Urinary bladder (tissue), 4 donors: ENCODE data around the gene LMBR1. TPM values are rescaled to one million over a fixed set of nuclear protein-coding genes. Genes with fewer than 3 reads are reported as not detected.
"Not testable (repeated sequence)": the region's sequence is repeated elsewhere in the genome, so short reads cannot be mapped to it uniquely, and the experiment has no call there.

ENCODE experiments used
- DNase-seq: peaks from one replicate; pipeline ENCODE4 v3.0.0-alpha.2; 2015; ENCODE audit errors: extremely low spot score
- H3K27ac ChIP-seq: one replicate; pipeline ENCODE4 v1.5.1; 2013; ENCODE audit warnings: low read depth, mild to moderate bottlenecking, moderate library complexity
- H3K36me3 ChIP-seq: one replicate; pipeline ENCODE4 v1.6.1; 2013; ENCODE audit warnings: mild to moderate bottlenecking, moderate library complexity; ENCODE audit not compliant: insufficient read depth
- H3K4me1 ChIP-seq: one replicate; pipeline ENCODE4 v1.6.1; 2013; ENCODE audit warnings: mild to moderate bottlenecking, moderate library complexity; ENCODE audit not compliant: insufficient read depth
- H3K4me3 ChIP-seq: one replicate; pipeline ENCODE4 v1.5.1; 2013; ENCODE audit warnings: low read depth, low read length
- WGBS: extraction: QIAGEN DNeasy Blood & Tissue Kit; methylation state at CpG from one replicate; pipeline ENCODE4 v1.1.7; 2013; 5-methylcytosine and 5-hydroxymethylcytosine counted together
- polyA plus RNA-seq: library from polyadenylated mRNA; stranded (reverse); fragments of 200-250 nt; gene quantifications from one replicate; pipeline ENCODE4 v1.2.3, GENCODE V29; 2013
- total RNA-seq: library from RNA; depleted of rRNA; stranded (reverse); fragments of >200 nt; gene quantifications from one replicate; pipeline ENCODE4 v1.2.3, GENCODE V29; 2014
- donor health status: healthy with polysubstance abuse.
- donor health status: healthy.

The LMBR1 gene
- total and polyA plus RNA-seq, 2 donors = 25.8 to 120 TPM

DNA sequence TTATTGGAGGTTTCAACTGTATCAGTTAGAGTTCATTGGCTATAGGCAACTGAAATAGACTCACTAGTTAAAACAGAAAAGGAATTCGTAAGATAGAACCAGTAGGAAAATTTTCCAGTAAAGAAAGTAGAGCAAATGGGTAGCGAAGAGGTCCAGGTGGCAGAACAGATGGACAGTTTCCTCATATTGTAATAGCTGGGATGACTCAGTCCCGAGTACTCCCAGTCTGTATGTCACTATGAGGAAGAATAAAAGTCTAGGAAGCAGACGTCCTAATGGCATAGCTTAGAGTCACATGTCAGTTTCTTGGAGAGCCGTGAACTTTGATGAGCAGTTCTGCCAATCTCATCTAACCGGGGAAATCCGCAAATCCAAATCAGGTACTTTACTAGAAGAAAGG is 157.1 kb downstream of the LMBR1 start:
- H3K27ac ChIP-seq = no peak overlapping the region
- 94% methylated on average over 7 of the region's 7 CpGs for WGBS
- no peaks in the 10 kb centered on the region for H3K4me1 ChIP-seq
- peaks cover 2% of the 10 kb centered on the region for H3K36me3 ChIP-seq
- no peak overlapping the region for H3K4me3 ChIP-seq
- DNase-seq = no peak

DNA sequence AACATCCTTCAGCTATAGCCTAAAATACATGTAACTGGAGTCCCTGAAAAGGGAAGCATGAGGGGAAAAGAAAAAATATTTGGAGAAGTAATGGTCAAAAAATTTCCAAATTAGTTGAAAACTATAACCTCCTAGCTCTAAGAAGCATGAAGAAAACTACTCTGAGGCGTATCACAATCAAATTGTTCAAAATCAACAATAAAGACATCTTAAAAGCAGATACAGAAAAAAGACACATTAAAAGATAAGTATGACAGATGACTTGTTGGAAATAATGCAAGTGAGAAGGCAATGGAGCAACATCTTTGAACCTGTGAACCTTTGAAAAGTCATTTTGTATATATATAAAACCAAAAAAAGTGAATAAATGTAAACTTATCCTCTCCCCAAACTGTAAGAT is 159.3 kb downstream of the LMBR1 start:
- H3K36me3 ChIP-seq = peaks cover 2% of the 10 kb centered on the region
- no peak overlapping the region for H3K4me3 ChIP-seq
- DNase-seq = no peak
- H3K4me1 ChIP-seq = no peaks in the 10 kb centered on the region
- H3K27ac ChIP-seq = no peak overlapping the region
- WGBS = 100% methylated on average over 1 of the region's 1 CpG

DNA sequence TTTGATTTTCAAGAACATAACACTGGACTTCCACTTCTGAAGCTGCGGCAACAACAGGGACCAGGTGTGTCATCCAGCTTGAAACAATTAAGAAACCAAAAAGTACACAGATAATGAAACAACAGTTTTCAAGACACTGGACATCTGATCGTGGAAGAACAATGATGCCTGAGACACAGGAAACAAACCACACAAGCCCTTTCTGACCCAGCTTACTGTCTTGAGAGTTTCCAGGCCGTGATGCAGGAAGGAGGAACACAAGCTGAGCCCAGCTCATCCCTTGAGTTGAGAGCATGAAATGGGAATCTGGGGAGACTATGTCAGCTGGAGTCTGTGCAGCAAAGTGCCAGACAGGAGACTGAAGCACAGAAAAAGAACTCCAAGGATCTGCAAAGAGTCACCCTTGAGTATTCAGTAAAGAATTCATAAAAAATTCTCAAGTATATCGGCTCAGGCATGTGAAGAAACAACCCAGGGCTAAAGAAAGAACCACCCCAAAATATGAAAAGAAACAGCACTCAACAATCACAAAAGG is 160.8 kb downstream of the LMBR1 start:
- no peak overlapping the region for H3K4me3 ChIP-seq
- DNase-seq = no peak
- no peak overlapping the region for H3K27ac ChIP-seq
- H3K36me3 ChIP-seq = peaks cover 2% of the 10 kb centered on the region
- H3K4me1 ChIP-seq = no peaks in the 10 kb centered on the region
- 90% methylated on average over 4 of the region's 4 CpGs for WGBS

DNA sequence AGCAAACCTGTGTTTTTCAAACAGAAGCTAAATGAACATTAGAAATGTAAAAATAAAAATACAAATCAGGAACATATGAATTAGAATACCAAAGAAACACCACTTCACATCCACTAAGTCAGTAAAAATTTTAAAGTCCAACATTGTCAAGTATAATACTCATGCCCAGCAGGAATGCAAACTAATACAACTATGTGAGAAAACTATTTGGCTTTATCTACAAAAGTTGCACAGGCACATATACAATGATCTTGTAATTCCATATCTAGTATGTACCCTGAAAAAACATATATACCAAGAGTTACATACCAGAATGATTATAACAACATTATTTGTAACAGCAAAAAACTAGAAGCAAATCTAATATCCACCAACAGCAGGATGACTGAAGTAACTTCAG is 161.3 kb downstream of the LMBR1 start:
- Histone ChIP-seq H3K36me3 (peaks cover 2% of the 10 kb centered on the region), H3K4me3 (no peak overlapping the region)

DNA sequence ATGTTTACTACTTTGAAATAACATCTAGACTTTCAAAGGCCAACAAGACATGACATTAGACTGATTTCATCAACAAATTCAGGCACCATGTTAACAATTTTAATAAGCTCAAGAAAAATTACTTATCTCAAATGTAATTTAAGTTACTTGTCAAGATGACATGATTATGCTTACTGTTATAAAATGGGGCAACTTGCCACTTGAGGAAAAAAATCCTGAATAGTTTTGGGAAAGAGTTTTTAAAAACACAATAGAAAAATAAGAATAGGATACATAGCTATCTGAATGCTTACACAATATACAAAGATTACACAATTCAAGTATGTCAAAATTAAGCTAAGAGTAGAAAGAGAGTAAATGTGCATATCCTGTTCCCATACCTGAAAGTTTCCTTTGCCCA is 167.0 kb downstream of the LMBR1 start:
- Histone ChIP-seq H3K4me3 (no peak overlapping the region), H3K36me3 (no peaks in the 10 kb centered on the region), H3K4me1 (peaks cover 1% of the 10 kb centered on the region), H3K27ac (no peak overlapping the region)
- DNase-seq = no peak

More for the DNA sequence above, 161.3 kb downstream of the LMBR1 start:
- no peaks in the 10 kb centered on the region for H3K4me1 ChIP-seq
- H3K27ac ChIP-seq = no peak overlapping the region
- DNase-seq = no peak

DNA sequence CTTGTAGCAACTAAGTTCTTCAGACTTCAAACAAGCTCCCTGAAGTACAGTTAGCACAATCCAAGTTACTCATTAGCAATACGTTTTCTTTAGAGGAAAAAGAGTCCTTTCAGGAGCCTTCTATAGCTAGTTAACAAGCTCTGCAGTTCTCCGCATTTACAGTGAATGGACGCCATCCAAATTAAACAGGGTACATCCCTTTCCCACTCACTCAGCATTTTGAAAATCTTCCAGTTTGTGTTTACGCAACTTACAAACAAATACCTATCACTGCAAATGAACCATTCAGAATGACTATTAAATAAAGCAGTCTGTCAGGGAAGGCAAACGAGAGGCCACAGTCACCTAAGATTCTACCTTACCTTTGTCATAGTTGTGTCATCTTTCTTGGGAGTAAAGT is 167.9 kb downstream of the LMBR1 start:
- Histone ChIP-seq H3K36me3 (no peaks in the 10 kb centered on the region), H3K4me3 (no peak overlapping the region), H3K27ac (no peak overlapping the region), H3K4me1 (peaks cover 1% of the 10 kb centered on the region)
- DNase-seq = no peak
- 65% methylated on average over 5 of the region's 5 CpGs for WGBS

DNA sequence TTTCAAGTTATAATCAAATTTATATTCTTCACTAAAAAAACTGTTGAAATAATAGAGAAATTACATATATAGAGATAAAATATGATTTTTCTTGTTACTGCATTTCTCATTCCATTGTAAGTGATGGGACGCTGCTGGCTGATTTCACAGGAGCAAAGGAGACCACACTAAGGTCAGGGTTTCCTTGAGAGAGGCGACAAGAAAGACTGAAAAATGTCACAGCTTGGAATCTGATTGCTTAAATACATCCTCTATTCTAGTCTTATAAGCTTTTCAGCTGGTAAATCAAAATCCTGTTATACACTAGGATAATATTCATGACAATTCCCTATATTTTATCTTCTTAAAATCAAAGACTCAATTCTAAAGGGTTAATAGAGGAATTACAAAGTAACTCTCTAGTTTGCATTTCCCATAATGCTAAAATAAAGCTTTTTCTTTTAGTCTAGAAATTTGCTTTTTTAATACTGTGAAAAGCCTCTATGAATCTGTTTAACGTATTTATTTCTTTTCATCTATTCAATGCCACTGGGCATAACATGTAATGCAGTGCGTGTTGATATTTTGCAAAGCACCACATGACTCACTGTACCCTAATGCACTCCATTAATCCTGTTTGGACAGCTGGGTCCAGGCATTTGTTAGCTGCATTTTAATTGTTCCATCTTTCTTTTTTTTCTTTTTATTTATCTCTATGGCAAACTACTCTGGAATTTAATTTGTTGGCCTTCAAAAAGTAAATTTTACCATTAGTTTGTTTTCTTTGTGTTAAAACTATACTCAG is 170.7 kb downstream of the LMBR1 start:
- H3K4me1 ChIP-seq = peaks cover 1% of the 10 kb centered on the region
- H3K27ac ChIP-seq = no peak overlapping the region
- 83% methylated on average over 4 of the region's 4 CpGs for WGBS
- no peaks in the 10 kb centered on the region for H3K36me3 ChIP-seq
- DNase-seq = no peak
- no peak overlapping the region for H3K4me3 ChIP-seq

DNA sequence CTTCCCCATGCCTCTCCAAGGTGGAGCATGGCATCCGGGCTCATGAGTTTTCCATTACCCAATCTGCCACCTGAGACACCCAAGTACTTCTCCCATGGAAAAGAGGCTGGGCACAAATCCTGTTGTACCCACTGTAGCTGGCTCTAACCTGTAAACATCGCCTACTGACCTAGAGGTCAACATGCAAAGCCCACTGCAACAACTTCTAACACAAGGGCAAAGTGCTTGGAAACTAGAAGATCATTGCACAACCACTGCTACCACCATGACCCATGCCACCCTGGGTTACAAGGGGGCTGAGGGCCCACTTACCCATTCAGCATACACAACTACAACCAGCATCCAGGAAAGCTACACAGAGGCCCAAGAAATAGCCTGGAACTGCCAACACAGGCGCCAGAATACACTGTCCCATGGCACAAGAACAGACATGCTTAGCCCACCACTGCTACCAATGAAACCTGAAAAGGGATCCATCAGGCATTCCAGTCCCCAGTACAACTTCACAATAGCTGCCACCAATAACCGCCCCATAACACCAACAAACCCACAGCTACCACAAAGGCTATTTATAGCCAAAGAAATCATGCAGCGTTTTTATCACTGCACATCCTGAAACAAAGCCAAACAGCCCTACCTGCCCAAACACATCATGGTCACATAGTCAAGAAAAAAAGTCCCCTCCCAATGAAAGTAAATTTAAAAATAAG is 189.1 kb downstream of the LMBR1 start:
- 76% methylated on average over 5 of the region's 5 CpGs for WGBS
- DNase-seq = peak; percentile 15

DNA sequence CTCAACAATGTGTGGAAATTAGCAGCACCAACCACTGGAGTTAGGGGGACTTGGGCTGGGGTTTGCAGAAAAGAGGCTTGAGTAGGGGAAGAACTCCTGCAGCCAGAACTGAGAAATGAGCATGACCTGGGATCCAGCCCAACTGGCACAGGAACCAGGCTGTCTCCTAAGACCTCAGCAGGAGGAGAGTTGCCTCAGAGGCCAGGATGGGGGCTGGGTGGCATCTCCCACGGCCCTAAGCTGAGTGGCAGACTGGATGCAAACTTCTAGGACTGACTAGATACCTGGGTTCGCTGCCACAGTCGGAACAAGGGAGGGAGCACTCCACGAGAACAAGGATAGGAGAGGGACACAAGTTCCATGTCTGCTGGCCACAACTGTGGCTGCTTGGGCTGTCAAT is 189.8 kb downstream of the LMBR1 start:
- no peak for DNase-seq
- Histone ChIP-seq H3K4me3 (no peak overlapping the region), H3K36me3 (no peaks in the 10 kb centered on the region), H3K4me1 (no peaks in the 10 kb centered on the region), H3K27ac (no peak overlapping the region)
- 84% methylated on average over 4 of the region's 4 CpGs for WGBS

More for the DNA sequence above, 189.1 kb downstream of the LMBR1 start:
- Histone ChIP-seq H3K4me3 (no peak overlapping the region), H3K4me1 (no peaks in the 10 kb centered on the region), H3K36me3 (no peaks in the 10 kb centered on the region), H3K27ac (no peak overlapping the region)

DNA sequence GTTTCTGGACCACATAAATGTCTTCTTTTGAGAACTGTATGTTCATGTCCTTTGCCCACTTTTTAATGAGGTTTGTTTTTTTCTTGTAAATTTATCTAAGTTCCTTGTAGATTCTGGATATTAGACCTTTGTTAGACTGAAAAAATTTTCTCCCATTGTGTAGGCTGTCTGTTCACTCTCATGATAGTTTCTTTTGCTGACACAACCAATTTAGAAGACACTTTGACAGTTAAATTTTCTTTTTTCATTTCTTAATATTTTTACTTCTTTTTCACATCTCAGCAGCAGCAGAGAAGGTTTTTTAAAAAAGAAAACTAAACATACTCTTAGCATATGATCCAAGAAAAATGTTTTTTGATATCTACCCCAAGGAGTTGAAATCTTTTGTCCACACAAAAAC is 190.6 kb downstream of the LMBR1 start:
- no peak overlapping the region for H3K27ac ChIP-seq

DNA sequence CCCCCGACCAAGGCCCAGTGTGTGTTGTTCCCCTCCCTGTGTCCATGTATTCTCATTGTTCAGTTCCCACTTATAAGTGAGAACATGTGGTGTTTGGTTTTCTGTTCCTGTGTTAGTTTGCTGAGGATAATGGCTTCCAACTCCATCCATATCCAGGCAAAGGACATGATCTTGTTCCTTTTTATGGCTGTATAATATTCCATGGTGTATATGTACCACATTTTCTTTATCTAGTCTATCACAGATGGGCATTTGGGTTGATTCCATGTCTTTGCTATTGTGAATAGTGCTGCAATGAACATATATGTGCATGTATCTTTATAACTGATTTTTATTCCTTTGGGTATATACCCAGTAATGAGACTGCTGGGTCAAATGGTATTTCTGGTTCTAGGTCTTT is 191.2 kb downstream of the LMBR1 start:
- H3K4me1 ChIP-seq, DNase-seq: not testable (repeated sequence)
- WGBS = 94% methylated on average over 1 of the region's 1 CpG

More for the DNA sequence above, 190.6 kb downstream of the LMBR1 start:
- DNase-seq = no peak
- Histone ChIP-seq H3K4me3 (no peak overlapping the region), H3K4me1 (no peaks in the 10 kb centered on the region), H3K36me3 (no peaks in the 10 kb centered on the region)

DNA sequence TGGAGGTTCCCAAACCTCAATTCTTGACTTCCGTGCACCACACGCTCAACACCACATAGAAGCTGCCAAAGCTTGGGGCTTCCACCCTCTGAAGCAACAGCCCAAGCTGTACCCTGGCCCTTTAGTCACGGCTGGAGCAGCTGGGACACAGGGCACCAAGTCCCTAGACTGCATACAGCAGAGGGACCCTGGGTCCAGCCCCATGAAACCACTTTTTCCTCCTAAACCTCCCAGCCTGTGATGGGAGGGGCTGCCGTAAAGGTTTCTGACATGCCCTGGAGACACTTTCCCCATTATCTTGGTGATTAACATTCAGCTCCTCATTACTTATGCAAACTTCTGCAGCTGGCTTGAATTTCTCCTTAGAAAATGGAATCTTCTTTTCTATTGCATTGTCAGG is 194.5 kb downstream of the LMBR1 start:
- not testable (repeated sequence) for DNase-seq, H3K27ac ChIP-seq, H3K36me3 ChIP-seq, H3K4me3 ChIP-seq, H3K4me1 ChIP-seq
- WGBS = 99% methylated on average over 4 of the region's 4 CpGs

More for the DNA sequence above, 191.2 kb downstream of the LMBR1 start:
- not testable (repeated sequence) for H3K27ac ChIP-seq, H3K36me3 ChIP-seq, H3K4me3 ChIP-seq

DNA sequence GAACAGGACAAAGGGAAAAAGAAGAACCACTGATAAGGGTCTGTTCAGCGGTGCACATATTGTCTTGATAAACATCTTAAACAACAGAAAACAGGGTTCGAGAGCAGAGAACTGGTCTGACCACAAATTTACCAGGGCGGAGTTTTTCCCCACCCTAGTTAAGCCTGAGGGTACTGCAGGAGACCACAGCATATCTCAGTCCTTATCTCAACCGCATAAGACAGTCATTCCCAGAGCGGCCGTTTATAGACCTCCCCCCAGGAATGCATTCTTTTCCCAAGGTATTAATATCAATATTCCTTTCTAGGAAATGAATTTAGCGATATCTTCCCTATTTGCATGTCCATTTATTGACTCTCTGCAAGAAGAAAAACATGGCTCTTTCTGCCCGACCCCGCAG is 195.7 kb downstream of the LMBR1 start:
- not testable (repeated sequence) for H3K4me3 ChIP-seq, H3K4me1 ChIP-seq, DNase-seq, H3K27ac ChIP-seq, H3K36me3 ChIP-seq
- 96% methylated on average over 9 of the region's 9 CpGs for WGBS

DNA sequence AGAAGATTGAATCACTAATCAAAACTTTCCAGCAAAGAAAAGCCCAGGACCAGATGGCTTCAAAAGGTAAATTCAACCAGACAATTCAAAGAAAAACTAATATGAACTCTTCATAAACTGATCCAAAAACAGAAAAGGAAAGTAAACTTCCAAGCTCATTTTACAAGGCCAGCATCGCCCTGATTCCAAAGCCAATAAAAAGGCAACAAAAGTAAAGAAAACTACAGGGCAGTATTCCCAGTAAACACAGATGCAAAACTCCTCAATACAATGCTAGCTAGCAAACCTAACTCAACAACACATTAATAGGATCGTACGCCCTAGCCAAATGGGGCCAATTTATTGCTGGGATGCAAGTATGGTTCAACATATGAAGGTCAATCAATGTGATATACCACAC is 199.4 kb downstream of the LMBR1 start:
- Histone ChIP-seq H3K4me1 (no peaks in the 10 kb centered on the region), H3K4me3 (no peak overlapping the region), H3K36me3 (no peaks in the 10 kb centered on the region), H3K27ac (no peak overlapping the region)
- WGBS = 65% methylated on average over 3 of the region's 3 CpGs
- no peak for DNase-seq
